CD4-positive, alpha-beta T cell treated with Interferon alpha-2 for 1 hour (primary cell): Measurements from ENCODE around the gene TBC1D2B.
"Not testable (repeated sequence)": the region's sequence is repeated elsewhere in the genome, so short reads cannot be mapped to it uniquely, and the experiment has no call there.

Experiments used
- DNase-seq, 2 donors: peaks; one replicate each; pipeline ENCODE4 v3.0.0-alpha.2; 2020 to 2022

The TBC1D2B gene

GRCh38 chr15:77971875-77972274, 105.6 kb downstream of the TBC1D2B start:
- not testable (repeated sequence) for DNase-seq

- DNase-seq = not testable (repeated sequence)
These were observed 106.6 kb downstream of the TBC1D2B start for GRCh38 chr15:77970813-77971360.

DNA sequence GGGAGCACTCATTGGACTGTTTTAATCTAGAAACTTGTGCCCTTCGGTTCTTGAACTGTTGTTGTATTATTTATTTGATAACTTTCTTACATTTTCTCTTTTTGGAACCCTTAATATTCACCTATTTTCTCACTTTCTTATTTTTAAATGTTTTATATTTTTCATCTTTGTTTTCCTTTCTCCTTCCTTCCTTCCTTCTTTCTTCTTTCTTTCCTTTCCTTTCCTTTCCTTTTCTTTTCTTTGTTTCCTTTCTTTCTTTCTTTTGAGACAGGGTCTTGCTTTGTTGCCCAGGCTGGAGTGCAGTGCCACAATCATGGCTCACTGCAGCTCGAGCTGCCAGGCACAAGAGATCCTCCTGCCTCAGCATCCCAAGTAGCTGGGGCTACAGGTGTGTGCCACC, 108.5 kb downstream of the TBC1D2B start:
- no peak for DNase-seq

DNA sequence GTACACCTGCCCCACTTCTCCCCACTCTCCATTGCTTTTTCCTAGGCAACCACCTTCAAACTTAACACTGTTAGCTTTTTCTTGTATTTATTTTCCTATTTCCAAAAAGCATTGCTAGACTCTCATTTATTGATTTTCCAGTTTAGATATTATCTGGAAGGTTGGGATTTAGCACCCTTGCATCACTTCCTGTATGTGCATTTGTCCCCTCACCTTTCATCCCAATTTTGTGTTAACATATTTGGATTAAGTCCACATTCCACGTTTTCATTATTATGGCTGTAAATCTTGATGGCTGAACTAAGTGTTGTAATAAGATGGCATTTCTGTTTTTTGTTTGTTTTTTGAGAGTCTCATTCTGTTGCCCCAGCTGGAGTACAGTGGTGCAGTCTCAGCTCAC, 109.7 kb downstream of the TBC1D2B start:
- DNase-seq = no peak

GRCh38 chr15:77967235-77967615, 110.3 kb downstream of the TBC1D2B start:
- not testable (repeated sequence) for DNase-seq

DNA sequence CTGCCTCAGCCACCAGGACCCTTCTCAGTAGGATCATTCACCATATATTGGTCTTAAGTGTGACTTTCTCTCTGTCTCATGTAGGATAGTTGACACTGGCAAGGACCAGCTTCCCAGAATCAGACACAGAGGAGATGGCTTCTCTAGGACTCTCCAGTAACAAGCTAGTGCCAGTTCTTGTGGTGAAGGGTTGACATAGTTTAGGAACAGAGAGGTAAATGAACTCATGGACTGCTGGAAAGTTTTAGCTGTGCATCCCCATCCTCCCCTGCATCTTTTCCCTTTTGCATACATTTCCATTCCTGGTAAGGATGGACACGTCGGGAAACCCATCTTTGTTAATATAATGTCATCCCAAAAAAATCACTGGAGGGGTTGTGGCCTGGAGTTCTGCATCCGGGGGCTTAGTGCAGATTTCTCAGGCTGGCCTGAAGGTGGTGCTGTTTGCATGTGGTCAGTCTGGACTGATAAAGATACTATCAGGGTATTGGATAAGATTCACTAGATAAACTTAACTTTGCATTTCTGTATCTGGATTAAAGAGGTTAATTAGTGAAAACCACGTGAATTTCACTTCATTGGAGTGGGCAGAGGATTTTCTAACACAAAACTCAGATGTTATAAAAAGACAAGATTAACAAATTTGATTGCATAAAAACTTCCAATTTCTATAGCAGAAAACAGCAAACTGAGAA, 110.8 kb downstream of the TBC1D2B start:
- peak; percentile 47 to 65 for DNase-seq

DNA sequence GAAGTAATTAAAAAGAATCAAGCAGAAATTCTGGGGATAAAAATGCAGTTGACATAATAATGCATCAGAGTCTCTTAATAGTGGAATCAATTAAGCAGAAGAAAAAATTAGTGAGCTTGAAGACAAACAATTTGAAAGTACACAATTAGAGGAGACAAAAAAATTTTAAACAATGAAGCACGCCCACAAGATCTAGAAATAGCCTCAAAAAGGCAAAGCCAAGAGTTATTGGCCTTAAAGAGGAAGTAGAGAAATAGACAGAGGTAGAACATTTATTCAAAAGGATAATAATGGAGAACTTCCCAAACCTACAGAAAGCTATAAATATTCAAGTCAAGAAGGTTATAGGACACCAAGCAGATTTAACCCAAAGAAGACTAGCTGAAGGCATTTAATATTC, 113.3 kb downstream of the TBC1D2B start:
- no peak for DNase-seq

DNA sequence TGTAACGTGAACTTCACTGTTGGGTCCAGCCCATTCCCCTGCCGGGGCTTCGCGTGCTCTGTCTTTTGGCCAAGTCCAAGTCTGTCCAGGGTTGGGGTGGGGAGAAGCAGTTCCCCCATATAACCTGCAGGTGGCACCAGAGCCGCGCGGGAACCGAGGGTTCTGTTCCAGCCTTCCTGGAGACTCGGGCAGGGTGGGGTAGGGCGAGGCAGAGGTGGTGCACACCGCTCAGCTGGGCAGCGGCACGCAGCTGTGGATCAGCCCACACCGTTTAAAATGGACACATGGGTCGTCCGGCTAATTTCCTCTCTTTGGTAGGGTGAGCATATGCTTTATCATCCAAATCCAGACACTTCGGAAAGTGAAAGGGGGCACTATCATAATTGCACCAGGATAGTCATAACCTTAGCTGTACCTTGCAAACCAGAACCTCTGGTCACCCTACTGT, 118.1 kb downstream of the TBC1D2B start:
- peak; percentile 64 to 77 for DNase-seq

- not testable (repeated sequence) for DNase-seq
These were observed 118.6 kb downstream of the TBC1D2B start for GRCh38 chr15:77958716-77959431.

DNA sequence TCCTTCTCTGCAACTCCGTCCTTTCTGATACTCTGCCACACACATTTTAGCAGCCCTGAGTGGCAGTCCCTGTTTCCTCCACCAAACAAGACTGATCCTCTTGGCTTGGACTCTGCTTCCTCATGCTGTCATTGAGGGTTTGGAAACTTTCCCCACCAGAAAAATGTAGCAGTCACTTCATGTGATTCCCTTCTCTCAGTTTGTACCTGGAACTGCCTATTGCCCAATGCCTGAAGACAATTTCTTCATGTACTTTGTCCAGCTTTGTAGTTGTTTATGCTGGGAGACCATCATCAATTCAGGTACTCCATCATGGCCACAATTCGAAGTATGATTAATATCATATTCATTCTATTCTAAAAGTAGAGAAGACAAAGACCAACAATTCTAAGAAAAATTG, 119.5 kb downstream of the TBC1D2B start:
- DNase-seq = not testable (repeated sequence)

DNA sequence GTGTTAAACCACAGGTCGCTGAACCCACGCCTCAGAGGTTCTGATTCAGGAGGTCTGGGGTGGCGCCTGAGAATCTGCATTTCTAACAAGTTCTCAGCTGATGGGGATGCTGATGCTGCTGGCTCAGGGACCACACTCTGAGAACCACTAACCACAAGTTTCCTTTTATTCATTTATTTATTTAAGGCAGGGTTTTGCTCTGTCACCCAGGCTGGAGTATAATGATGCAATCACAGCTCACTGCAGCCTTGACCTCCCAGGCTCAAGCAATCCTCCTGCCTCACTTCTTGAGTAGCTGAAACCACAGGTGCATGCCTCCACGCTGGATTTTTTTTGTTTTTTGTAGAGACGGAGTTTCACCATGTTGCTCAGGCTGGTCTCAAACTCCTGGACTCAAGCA, 123.6 kb downstream of the TBC1D2B start:
- DNase-seq = peak in 1 of 2 donors; percentile 56

DNA sequence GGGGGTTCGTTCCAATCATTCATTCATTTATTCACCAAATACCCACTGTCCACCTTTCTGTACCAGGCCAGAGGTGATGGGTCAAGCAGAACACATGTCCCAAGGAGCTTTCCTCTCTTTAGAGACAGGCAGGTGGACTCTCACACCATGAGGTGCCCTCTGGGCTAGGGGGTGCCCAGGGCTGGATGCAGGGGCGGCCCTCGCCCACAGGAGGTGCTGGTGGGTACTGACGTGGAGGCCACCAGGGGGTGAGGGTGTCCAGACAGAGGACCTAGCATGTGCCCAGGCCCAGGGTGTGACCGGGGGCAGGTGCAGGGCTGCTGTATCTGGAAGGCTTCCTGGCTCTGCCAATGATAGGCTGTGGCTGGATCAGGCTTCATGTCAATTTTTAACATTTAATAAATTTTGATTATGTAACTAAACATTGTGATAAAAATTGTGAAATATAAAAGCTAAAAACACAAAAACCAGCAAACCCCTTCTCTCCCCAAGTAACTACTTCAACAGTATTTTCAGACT, 124.5 kb downstream of the TBC1D2B start:
- not testable (repeated sequence) for DNase-seq

DNA sequence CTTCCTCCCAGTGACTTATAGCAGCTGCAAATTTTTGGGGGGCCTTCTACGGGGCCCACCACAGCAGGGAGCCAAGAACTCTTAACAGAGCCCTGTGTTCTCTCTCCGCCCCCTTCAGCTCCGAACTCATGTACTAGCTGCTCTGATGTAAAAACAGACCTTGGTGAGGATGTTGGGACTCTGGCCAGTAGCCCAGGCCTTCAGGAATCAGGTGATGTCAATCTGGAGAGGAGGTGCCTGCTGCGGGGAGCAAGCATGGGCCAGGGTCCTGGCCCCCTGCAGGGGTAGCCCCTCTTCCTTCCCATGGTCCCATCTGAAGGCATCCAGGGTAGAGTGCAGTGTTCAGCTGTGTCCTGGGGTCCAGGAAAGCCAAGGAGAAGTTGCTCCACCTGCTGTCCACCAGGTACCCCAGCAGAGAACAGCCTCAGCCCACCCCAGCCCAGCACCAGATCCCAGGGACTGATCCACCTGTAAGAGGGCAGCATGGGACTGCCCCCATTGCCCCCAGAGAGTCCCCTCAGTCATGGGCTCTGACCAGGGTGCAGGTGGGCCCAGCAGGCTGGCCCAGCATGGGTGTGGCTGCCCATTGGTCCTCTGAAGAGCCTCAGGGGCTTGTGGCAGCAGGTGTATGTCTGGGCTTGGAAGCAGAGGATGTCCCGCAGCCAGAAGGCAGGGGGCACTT, 126.3 kb downstream of the TBC1D2B start:
- DNase-seq = not testable (repeated sequence)

DNA sequence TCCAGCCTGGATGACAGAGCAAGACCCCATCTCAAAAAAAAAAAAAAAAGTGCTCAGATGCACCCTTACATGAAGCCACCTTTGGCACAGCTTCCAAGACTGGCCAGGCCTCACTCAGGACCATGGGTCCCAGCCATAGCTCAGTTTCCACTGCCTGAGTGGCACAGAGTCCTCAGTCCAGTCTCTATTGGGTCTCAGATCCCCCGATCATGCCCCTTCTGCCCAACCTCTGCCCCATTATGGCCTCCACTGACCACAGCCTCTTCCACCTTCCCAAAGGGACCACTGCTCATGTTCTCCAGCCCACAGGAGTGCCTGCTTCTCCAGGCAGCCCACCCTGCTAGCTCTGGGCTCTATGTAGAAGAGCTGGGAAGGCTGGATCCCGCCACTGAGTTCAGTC, 127.0 kb downstream of the TBC1D2B start:
- not testable (repeated sequence) for DNase-seq

DNA sequence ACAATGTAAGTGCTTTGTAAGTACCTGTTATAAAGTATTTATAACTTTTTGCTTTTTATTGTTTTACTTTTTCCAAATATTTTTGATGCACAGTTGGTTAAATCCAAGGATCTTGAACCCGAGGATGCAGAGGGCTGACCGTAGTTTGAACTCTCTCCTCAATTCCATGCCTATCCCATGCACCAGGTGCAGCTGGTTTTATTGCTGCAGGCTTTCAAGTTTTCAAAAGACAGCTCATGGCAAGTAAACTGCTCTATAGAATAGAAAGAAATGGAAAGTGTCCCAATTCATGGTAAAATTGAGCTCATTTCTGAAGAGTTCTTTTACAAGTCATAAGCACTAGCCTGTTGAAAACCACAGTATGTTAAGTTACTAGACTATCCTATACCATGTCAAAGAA, 131.9 kb downstream of the TBC1D2B start:
- DNase-seq = no peak
